Calu3 (cell line): Measurements from ENCODE around the gene PPP1R14C. TPM values are rescaled to one million over a fixed set of nuclear protein-coding genes. Genes with fewer than 3 reads are reported as not detected.
A peak's percentile ranks its signal among the peaks of the same experiment; 100 is the strongest.

Experiments used
- BruUV-seq: library from RNA; stranded (reverse); fragments of 400-500 nt; replicated peaks from 2 replicates; lab custom pipeline; 2021; lab: Mats Ljungman, UMichigan
- CTCF ChIA-PET: fragments of 300-600 bp; sonication (Branson Sonifier 250); formaldehyde crosslinking; loops from one replicate; lab custom pipeline; 2022; ENCODE audit warnings: antibody characterized with exemption; lab: Charles Lee
- DNase-seq: peaks from one replicate; pipeline ENCODE4 v3.0.0; 2022
- H3K27ac Mint-ChIP-seq: one replicate; pipeline ENCODE4 v1.8.0; 2022; ENCODE audit warnings: mixed read lengths; ENCODE audit not compliant: unreplicated experiment
- H3K27me3 Mint-ChIP-seq: one replicate; pipeline ENCODE4 v1.8.0; 2022; ENCODE audit warnings: mixed read lengths; ENCODE audit not compliant: unreplicated experiment
- H3K36me3 Mint-ChIP-seq: one replicate; pipeline ENCODE4 v1.8.0; 2022; ENCODE audit warnings: mild to moderate bottlenecking, moderate library complexity, mixed read lengths; ENCODE audit not compliant: insufficient read depth, unreplicated experiment
- H3K4me1 Mint-ChIP-seq: one replicate; pipeline ENCODE4 v1.8.0; 2022; ENCODE audit warnings: mild to moderate bottlenecking, low read depth, mixed read lengths; ENCODE audit not compliant: unreplicated experiment
- H3K4me3 Mint-ChIP-seq: one replicate; pipeline ENCODE4 v1.8.0; 2022; ENCODE audit warnings: mild to moderate bottlenecking, low read depth, moderate library complexity, mixed read lengths; ENCODE audit not compliant: unreplicated experiment
- H3K9me3 Mint-ChIP-seq: one replicate; pipeline ENCODE4 v1.8.0; 2022; ENCODE audit warnings: low read depth, mixed read lengths; ENCODE audit not compliant: unreplicated experiment
- intact Hi-C: fragments of 100-400 bp; cut with micrococcal nuclease; formaldehyde crosslinking; loops from one replicate; pipeline ENCODE4 v1.10.0; 2022; ENCODE audit not compliant: unreplicated experiment
- total RNA-seq: library from RNA; stranded (reverse); gene quantifications from 2 replicates; pipeline ENCODE4 v1.2.3, GENCODE V29; 2022
- TF ChIP-seq, protein P1 (sequence below): fragments of 200-600 bp; IDR thresholded peaks from one replicate; pipeline ENCODE4 v1.8.0; 2022; ENCODE audit warnings: antibody characterized with exemption; ENCODE audit not compliant: unreplicated experiment

The PPP1R14C gene
- total RNA-seq, 1 experiment from 2014 or later = 3.6 TPM

DNA sequence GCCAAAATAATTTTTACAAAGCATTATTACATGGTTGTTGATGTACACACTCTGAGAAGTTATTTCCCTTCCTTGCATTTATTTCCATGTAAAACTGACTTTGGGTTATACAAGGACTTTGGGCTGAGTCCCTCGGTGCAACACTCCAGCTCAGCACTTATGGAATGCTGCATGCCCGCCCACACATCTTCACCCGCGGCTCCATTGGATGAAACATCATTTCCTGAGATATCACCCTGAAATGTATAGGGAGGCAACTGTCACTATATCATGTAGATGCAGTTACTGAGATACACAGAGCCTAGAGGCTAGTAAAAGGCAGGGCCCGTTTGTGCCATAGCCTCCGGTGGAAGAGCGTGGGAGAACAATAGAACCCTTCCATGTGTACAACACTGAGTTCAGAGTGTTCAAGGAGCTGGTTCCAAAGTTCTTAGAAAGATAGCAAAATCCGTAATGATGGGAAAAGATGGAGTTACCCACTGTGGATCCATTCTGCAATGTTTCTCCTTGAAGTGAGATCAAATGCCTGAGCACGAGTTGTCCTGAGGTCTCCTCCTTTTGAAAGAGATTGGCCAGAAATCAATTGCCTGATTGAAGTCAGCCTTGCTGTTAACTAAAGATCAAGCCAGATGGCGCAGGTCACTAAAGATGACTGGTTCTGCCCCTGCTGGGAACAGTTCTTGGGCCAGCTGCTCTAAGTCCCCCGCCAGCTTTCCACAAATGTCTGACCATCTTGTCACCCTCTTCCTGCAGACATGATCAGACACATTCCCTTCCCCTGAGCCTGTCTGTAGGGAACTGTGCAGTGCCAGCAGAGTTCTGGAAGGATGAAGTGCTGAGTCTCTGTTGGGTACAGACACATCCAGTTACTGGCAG lies 125.1 kb downstream of the PPP1R14C start:
- Mint-ChIP-seq H3K9me3 (no peaks in the 10 kb centered on the region), H3K36me3 (no peaks in the 10 kb centered on the region), H3K4me3 (no peak overlapping the region), H3K27me3 (no peaks in the 10 kb centered on the region), H3K4me1 (peaks cover 24% of the 10 kb centered on the region), H3K27ac (no peak overlapping the region)
- CTCF ChIA-PET = interaction anchor here (0.6 kb wide), 1 partner anchor 59 kb away, joined by 3 read pairs; no protein-coding TSS in a partner anchor
- intact Hi-C loops = no loop called here
- TF ChIP-seq, protein P1, sequence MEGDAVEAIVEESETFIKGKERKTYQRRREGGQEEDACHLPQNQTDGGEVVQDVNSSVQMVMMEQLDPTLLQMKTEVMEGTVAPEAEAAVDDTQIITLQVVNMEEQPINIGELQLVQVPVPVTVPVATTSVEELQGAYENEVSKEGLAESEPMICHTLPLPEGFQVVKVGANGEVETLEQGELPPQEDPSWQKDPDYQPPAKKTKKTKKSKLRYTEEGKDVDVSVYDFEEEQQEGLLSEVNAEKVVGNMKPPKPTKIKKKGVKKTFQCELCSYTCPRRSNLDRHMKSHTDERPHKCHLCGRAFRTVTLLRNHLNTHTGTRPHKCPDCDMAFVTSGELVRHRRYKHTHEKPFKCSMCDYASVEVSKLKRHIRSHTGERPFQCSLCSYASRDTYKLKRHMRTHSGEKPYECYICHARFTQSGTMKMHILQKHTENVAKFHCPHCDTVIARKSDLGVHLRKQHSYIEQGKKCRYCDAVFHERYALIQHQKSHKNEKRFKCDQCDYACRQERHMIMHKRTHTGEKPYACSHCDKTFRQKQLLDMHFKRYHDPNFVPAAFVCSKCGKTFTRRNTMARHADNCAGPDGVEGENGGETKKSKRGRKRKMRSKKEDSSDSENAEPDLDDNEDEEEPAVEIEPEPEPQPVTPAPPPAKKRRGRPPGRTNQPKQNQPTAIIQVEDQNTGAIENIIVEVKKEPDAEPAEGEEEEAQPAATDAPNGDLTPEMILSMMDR = no peak
- no peak for DNase-seq
- no TSS peak for BruUV-seq

DNA sequence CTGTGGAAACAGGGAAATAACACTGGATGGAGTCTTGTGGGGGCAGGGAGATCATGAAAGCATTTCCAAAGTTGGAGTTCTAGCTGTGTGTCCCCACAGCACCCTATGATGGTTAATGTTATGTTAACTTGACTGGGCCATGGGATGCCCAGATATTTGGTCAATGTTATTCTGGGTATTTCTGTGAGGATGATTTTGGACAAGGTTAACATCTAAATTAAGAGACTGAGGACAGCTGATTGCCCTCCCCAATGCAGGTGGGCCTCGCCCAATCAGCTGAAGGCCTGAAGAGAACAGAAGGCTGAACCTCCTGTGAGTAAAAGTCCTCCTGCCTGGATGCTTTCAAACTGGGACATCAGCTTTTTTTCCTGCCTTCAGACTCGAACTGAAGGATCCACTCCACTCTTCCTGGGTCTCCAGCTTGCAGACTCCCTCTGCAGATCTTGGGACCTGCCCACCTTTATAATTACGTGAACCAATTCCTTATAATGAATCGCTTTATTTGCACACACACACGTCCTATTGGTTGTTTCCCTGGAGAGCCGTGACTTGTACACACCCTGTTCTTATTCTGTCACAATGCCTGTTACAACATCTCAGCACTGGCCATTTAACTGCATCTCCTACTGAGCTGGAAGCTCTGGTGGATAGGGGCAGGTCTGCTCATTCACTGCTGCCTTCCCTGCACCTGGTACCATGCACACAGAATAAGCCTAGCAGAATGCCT lies 126.4 kb downstream of the PPP1R14C start:
- peaks cover 23% of the 10 kb centered on the region for H3K4me1 Mint-ChIP-seq
- H3K9me3 Mint-ChIP-seq = no peaks in the 10 kb centered on the region
- CTCF ChIA-PET = no interaction called here
- peak overlapping the region; percentile 20 for H3K4me3 Mint-ChIP-seq
- TF ChIP-seq, protein P1 = no peak
- no peaks in the 10 kb centered on the region for H3K36me3 Mint-ChIP-seq
- BruUV-seq = no TSS peak
- no peaks in the 10 kb centered on the region for H3K27me3 Mint-ChIP-seq
- peak overlapping the region; percentile 72 for H3K27ac Mint-ChIP-seq
- no peak for DNase-seq
- intact Hi-C loops = no loop called here

DNA sequence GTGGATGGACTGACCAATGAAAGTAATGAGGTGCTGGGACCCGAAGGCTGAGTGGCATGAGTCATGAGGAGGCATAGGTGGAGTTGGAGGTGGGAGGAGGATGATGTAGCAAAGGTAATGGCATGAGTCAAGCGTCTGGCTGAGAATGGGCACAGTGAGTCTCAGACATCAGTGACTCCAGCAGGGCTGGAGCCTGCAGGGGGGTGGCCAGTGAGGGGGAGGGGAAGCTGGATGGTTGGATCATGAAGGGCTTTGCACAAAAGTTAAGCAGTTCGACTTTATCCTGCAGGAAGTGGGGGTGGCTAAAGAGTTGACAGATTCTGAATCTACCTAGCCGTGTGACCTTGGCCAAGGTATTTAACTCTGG lies 127.0 kb downstream of the PPP1R14C start:
- Mint-ChIP-seq H3K36me3 (no peaks in the 10 kb centered on the region), H3K9me3 (no peaks in the 10 kb centered on the region), H3K27me3 (no peaks in the 10 kb centered on the region), H3K27ac (peak overlapping the region; percentile 72), H3K4me3 (peak overlapping the region; percentile 20), H3K4me1 (peaks cover 23% of the 10 kb centered on the region)
- no TSS peak for BruUV-seq
- intact Hi-C loops = no loop called here
- DNase-seq = peak; percentile 63
- CTCF ChIA-PET = no interaction called here
- TF ChIP-seq, protein P1 = no peak

DNA sequence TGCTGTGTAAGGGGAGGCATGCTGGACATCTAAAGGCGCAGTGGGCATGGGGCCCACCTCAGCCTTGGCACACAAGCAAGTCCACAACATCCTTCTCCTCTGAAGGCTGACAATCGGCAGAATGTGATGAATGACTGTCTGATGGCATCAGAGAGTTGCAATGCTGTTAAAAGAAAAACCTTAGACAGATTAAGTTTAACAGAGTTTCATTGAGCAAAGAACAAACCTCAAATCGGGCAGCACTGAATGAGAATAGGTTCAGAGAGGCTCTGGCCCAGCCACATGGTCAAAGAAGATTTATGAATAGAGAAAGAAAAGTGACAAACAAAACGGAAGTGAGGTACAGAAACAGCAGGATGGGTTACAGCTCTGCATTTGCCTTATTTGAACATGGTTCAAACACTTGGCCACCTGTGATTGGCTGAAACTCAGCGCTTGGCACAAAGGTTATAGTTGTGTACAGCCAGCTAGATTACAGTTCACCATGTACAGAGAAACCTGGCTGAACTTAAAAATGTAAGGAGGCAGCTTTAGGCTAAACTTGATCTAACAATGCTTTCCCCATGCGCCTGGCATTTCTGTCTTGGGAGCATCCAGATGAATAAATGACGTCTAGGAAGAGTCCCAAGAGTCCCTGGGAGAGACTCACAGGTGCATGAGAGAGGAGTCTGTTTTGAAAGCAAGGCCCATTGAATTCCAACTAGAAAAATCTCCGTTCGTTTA lies 127.6 kb downstream of the PPP1R14C start:
- Mint-ChIP-seq H3K9me3 (no peaks in the 10 kb centered on the region), H3K36me3 (no peaks in the 10 kb centered on the region), H3K4me3 (peak overlapping the region; percentile 20), H3K27ac (peak overlapping the region; percentile 72), H3K27me3 (no peaks in the 10 kb centered on the region), H3K4me1 (peaks cover 23% of the 10 kb centered on the region)
- BruUV-seq = no TSS peak
- TF ChIP-seq, protein P1 = no peak
- CTCF ChIA-PET = no interaction called here
- intact Hi-C loops = no loop called here
- no peak for DNase-seq
